Left ventricle myocardium inferior (tissue), 1 donor: ENCODE measurements around the gene RAMP1. TPM values are rescaled to one million over a fixed set of nuclear protein-coding genes. Genes with fewer than 3 reads are reported as not detected.

Experiments
- DNase-seq: peaks from one replicate; pipeline ENCODE4 v3.0.0-alpha.2; 2020
- H3K27ac ChIP-seq: fragments of 200-600 bp; replicated peaks from 2 replicates; pipeline ENCODE4 v1.8.0; 2021
- H3K27me3 ChIP-seq: fragments of 200-600 bp; 2 replicates; pipeline ENCODE4 v1.8.0; 2021; ENCODE audit warnings: low read depth
- H3K36me3 ChIP-seq: fragments of 200-600 bp; 2 replicates; pipeline ENCODE4 v1.8.0; 2021
- H3K4me1 ChIP-seq: fragments of 200-600 bp; 2 replicates; pipeline ENCODE4 v1.8.0; 2021
- H3K4me3 ChIP-seq: fragments of 200-600 bp; 2 replicates; pipeline ENCODE4 v1.8.0; 2021; ENCODE audit warnings: mild to moderate bottlenecking, moderate library complexity
- H3K9me3 ChIP-seq: fragments of 200-600 bp; replicated peaks from 2 replicates; pipeline ENCODE4 v1.8.0; 2021
- CTCF ChIP-seq: fragments of 200-600 bp; IDR thresholded peaks from 2 replicates; pipeline ENCODE4 v1.8.0; 2021; ENCODE audit warnings: antibody characterized with exemption, mild to moderate bottlenecking, borderline replicate concordance
- intact Hi-C: fragments of 100-400 bp; cut with micrococcal nuclease; formaldehyde crosslinking; loops from one replicate; pipeline ENCODE4 v1.11.0; 2022
- total RNA-seq: library from RNA; stranded (reverse); fragmentation: NEBNext Ultra II Directional; extraction: Animal tissue kit (Norgen Biotek cat#: 25700); gene quantifications from one replicate; pipeline ENCODE4 v1.2.1, GENCODE V29; 2021
- donor health status: DM: no; HTN: yes; CAD: no; lungs with severe emphysema.

RAMP1 gene
- total RNA-seq, 1 donor from 2014 or later: 168 TPM

- no peak for DNase-seq
- Histone ChIP-seq H3K36me3 (no peaks in the 10 kb centered on the region), H3K4me1 (peaks cover 54% of the 10 kb centered on the region), H3K27ac (peak overlapping the region; percentile 93), H3K4me3 (no peak overlapping the region), H3K27me3 (no peaks in the 10 kb centered on the region), H3K9me3 (no peaks in the 10 kb centered on the region)
- intact Hi-C loops: no loop called here
- no peak for TF ChIP-seq CTCF
Observed at GRCh38 chr2:237889016-237889415, 29.6 kb downstream of the RAMP1 start.

GRCh38 chr2:237889811-237890210 is 30.4 kb downstream of the RAMP1 start:
- Histone ChIP-seq H3K36me3 (no peaks in the 10 kb centered on the region), H3K27me3 (no peaks in the 10 kb centered on the region), H3K4me3 (no peak overlapping the region), H3K4me1 (peaks cover 58% of the 10 kb centered on the region), H3K27ac (no peak overlapping the region), H3K9me3 (no peaks in the 10 kb centered on the region)
- intact Hi-C loops: no loop called here
- no peak for TF ChIP-seq CTCF
- no peak for DNase-seq

- intact Hi-C loops: no loop called here
- Histone ChIP-seq H3K4me1 (peaks cover 60% of the 10 kb centered on the region), H3K9me3 (no peaks in the 10 kb centered on the region), H3K36me3 (no peaks in the 10 kb centered on the region), H3K4me3 (no peak overlapping the region), H3K27ac (no peak overlapping the region), H3K27me3 (no peaks in the 10 kb centered on the region)
- no peak for TF ChIP-seq CTCF
- DNase-seq: no peak
Observed at GRCh38 chr2:237892478-237892877, 33.1 kb downstream of the RAMP1 start.

GRCh38 chr2:237892984-237893595 is 33.7 kb downstream of the RAMP1 start:
- H3K9me3 ChIP-seq: no peaks in the 10 kb centered on the region
- peak overlapping the region; percentile 7 for H3K27ac ChIP-seq
- H3K4me1 ChIP-seq: peaks cover 60% of the 10 kb centered on the region
- intact Hi-C loops: no loop called here
- H3K36me3 ChIP-seq: no peaks in the 10 kb centered on the region
- H3K4me3 ChIP-seq: no peak overlapping the region
- H3K27me3 ChIP-seq: no peaks in the 10 kb centered on the region
- no peak for TF ChIP-seq CTCF
- DNase-seq: no peak

- Histone ChIP-seq H3K36me3 (no peaks in the 10 kb centered on the region), H3K9me3 (no peaks in the 10 kb centered on the region), H3K27ac (peak overlapping the region; percentile 96), H3K27me3 (no peaks in the 10 kb centered on the region), H3K4me1 (peaks cover 65% of the 10 kb centered on the region), H3K4me3 (no peak overlapping the region)
- no peak for DNase-seq
- intact Hi-C loops: no loop called here
- TF ChIP-seq CTCF: no peak
Observed at GRCh38 chr2:237894396-237894979, 35.1 kb downstream of the RAMP1 start.
